GM12801 (cell line): ENCODE results near the gene CYP2W1.

ENCODE experiments used
- CTCF ChIP-seq: IDR thresholded peaks from one replicate; pipeline ENCODE4 v1.5.1; 2011; ENCODE audit warnings: control low read depth; ENCODE audit not compliant: insufficient read length; ENCODE audit errors: extremely low read depth

Gene CYP2W1

DNA sequence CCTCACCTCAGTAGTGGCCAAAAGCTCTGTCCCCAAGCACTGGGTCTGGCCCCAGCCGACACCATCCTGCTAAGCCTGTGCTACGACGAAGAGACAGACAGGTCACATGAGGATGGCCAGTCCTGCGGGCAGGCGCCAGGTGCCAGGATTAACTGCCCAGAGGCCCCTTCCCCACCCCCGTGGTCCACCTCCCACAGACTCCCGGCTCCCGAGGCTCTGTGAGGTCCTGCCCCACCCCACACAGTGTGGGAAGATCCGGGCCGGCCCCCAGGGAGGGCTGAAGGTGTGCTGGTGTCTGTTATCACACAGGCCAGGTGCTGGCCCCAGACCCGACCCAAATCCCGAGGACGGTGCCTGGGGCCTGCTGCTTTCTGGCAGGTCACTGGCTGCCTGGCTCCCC, 27.2 kb downstream of the CYP2W1 start:
- TF ChIP-seq CTCF, result no peak

GRCh38 chr7:1011297-1012003, 28.5 kb downstream of the CYP2W1 start:
- no peak for TF ChIP-seq CTCF

- TF ChIP-seq CTCF, result no peak
These were observed 29.2 kb downstream of the CYP2W1 start for GRCh38 chr7:1012004-1012715.

DNA sequence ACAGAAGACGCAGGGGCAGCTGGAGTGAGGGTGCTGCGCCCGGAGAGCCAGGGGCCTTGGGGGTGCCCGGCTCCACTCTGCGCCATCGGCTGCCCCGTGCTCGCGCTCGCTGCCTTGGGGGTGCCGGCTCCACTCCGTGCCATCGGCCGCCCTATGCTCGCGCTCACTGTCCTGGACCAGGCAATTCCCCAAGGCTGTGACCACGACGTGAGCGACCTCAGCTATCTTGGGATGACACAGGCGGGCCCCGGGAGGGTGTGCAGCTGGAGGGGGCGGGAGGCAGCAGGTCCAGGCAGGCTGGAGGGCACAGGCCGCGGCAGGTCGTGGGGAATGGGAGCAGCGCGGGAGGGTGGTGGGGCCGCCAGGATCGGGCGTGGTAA, 29.7 kb downstream of the CYP2W1 start:
- TF ChIP-seq CTCF, result no peak

GRCh38 chr7:1013581-1013980, 30.6 kb downstream of the CYP2W1 start:
- TF ChIP-seq CTCF, result no peak

DNA sequence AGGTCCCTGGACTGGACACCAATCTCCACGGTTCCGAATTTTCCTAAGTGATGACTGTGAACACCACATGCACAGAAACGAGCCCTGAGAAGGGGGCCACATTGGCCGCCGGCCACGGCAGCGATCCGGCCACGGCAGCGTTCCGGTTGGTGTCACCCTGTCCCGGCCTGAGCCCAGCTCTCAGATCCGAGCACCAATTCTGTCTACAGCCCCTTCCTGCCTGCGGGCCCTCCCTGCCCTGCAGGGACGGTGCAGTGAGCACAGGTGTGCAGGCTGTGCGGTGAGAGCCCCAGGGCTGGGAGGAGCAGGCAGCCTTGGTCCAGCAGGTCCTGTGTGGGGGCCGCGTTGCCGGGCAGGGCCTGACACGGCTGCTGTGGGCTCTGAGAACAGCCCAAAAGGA, 31.7 kb downstream of the CYP2W1 start:
- no peak for TF ChIP-seq CTCF

DNA sequence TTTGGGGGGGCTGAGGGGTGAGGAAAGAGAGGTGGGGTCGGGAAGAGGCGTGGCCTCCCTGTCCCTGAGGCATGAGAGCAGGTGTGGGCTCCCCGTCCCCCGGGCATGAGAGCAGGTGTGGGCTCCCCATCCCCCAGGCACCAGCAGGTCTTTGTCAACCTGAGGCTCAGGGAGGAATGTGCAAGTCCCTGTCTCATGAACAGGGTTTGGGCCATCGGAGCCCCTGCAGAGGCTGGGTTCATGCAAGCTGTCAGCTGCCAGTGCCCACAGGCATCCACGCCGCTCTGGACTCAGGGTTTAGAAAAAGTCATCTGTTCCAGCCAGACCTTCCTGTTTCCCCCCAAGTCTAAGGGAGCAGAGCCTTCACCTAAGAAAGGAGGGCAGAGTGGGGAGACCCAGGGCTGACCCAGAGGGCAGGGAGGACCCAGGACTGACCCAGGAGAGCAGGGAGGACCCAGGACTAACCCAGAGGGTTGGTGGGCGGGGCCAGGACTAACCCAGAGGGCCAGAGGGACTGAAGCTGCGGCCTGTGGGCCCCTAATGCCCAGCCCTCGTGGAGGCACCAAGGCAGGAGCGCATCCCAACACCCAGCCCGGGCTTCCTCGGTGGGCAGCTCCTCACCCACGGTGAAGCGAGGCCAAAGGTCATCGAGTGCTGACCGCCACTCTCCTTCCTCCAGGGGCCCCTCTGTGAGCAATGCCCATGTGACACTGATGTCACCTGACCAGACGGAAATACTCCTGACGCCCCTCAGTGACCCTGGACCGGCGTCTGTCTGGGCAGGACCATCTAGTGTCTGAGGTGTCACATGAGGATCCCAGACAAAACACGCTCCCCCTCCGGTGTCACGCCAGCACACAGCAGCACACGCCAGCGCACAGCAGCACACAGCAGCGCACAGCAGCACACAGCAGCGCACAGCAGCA, 32.5 kb downstream of the CYP2W1 start:
- no peak for TF ChIP-seq CTCF
